ENCODE measurements around the gene TASOR2. TPM values are rescaled to one million over a fixed set of nuclear protein-coding genes. Genes with fewer than 3 reads are reported as not detected.

Gene TASOR2
- total and polyA plus RNA-seq, 4 experiments from 2014 or later = 4.8 to 85.7 (median 42.5) TPM

GRCh38 chr10:5685764-5686240, 1.2 kb downstream of the TASOR2 start:
- CTCF ChIA-PET (ENCODE audit: partially characterized antibody) = no interaction called here
- intact Hi-C loops (cut with micrococcal nuclease) = loop anchor here (1.0 to 10.0 kb wide), 6 partner anchors 19 to 289 kb away; partner anchors contain the start of genes ASB13 and IL15RA

GRCh38 chr10:5688587-5688986, 3.9 kb downstream of the TASOR2 start:
- H3K27me3 ChIP-seq (ENCODE audit: insufficient read depth, low read length) = no peaks in the 10 kb centered on the region
- no peaks in the 10 kb centered on the region for H3K27me3 Mint-ChIP-seq
- H3K27ac Mint-ChIP-seq = peak overlapping the region in 1 of 7 donors; percentile 7
- H3K4me3 ChIP-seq (ENCODE audit: low read length in 2 of 2) = no peak overlapping the region
- ChIA-PET POLR2A (ENCODE audit: partially characterized antibody) (interaction anchor here (0.6 to 1.4 kb wide), 2 partner anchors 190 to 201 kb away, joined by 3 read pairs; partner anchors contain the start of genes ANKRD16 and FBH1), CTCF (ENCODE audit: partially characterized antibody) (interaction anchor here (0.7 to 1.1 kb wide), 5 partner anchors 10 to 126 kb away, joined by 3 to 4 read pairs (median 4); no protein-coding TSS in a partner anchor)
- peak overlapping the region in 2 of 8 donors; percentile 2 to 31 for H3K4me3 Mint-ChIP-seq
- intact Hi-C loops (cut with micrococcal nuclease) = loop anchor here (10.0 kb wide), 2 partner anchors 86 to 286 kb away; partner anchors contain the start of gene IL15RA
- H3K27ac ChIP-seq (ENCODE audit: low read depth, low read length) = no peak overlapping the region
- H3K9me3 ChIP-seq (ENCODE audit: control insufficient read depth in 1 of 2, low read length in 2 of 2) = no peaks in the 10 kb centered on the region
- DNase-seq = no peak
- H3K4me1 ChIP-seq (ENCODE audit: insufficient read depth, low read length) = peaks cover 82% of the 10 kb centered on the region
- peaks cover 37 to 82% (median 63%) of the 10 kb centered on the region in 4 donors for H3K4me1 Mint-ChIP-seq
- H3K9me3 Mint-ChIP-seq = no peaks in the 10 kb centered on the region
- H3K36me3 ChIP-seq (ENCODE audit: insufficient read depth, low read length) = no peaks in the 10 kb centered on the region
- peaks cover 4 to 14% of the 10 kb centered on the region in 2 donors for H3K36me3 Mint-ChIP-seq

More at GRCh38 chr10:5685764-5686240, 1.2 kb downstream of the TASOR2 start:
- Mint-ChIP-seq H3K36me3 (peaks cover 4 to 14% of the 10 kb centered on the region in 2 donors), H3K4me1 (peaks cover 25 to 65% (median 45%) of the 10 kb centered on the region in 4 donors), H3K9me3 (no peaks in the 10 kb centered on the region), H3K27me3 (no peaks in the 10 kb centered on the region), H3K27ac (peak overlapping the region; percentile 94 to 99 (median 97)), H3K4me3 (peak overlapping the region; percentile 94 to 99 (median 98))
- H3K27me3 ChIP-seq (ENCODE audit: insufficient read depth, low read length) = no peaks in the 10 kb centered on the region
- H3K4me3 ChIP-seq (ENCODE audit: low read length in 2 of 2) = peak overlapping the region; percentile 76 to 83
- POLR2A ChIA-PET (ENCODE audit: partially characterized antibody) = interaction anchor here (2.1 to 2.6 kb wide), 3 partner anchors 21 to 128 kb away, joined by 6 to 16 read pairs (median 6); partner anchors contain the start of gene GDI2
- no peaks in the 10 kb centered on the region for H3K9me3 ChIP-seq (ENCODE audit: control insufficient read depth in 1 of 2, low read length in 2 of 2)
- peaks cover 55% of the 10 kb centered on the region for H3K4me1 ChIP-seq (ENCODE audit: insufficient read depth, low read length)
- peak in 1 of 5 donors; percentile 13 for DNase-seq
- H3K36me3 ChIP-seq (ENCODE audit: insufficient read depth, low read length) = no peaks in the 10 kb centered on the region
- H3K27ac ChIP-seq (ENCODE audit: low read depth, low read length) = peak overlapping the region; percentile 97

- Mint-ChIP-seq H3K9me3 (no peaks in the 10 kb centered on the region), H3K27me3 (no peaks in the 10 kb centered on the region), H3K27ac (peak overlapping the region in 2 of 7 donors; percentile 12 to 32), H3K4me1 (peaks cover 39 to 90% (median 66%) of the 10 kb centered on the region in 4 donors), H3K36me3 (peaks cover 4% of the 10 kb centered on the region in 2 donors), H3K4me3 (peak overlapping the region in 4 of 8 donors; percentile 24 to 72 (median 38))
- DNase-seq = no peak
- Histone ChIP-seq H3K27me3 (ENCODE audit: insufficient read depth, low read length) (no peaks in the 10 kb centered on the region), H3K4me3 (ENCODE audit: low read length in 2 of 2) (no peak overlapping the region), H3K27ac (ENCODE audit: low read depth, low read length) (no peak overlapping the region), H3K36me3 (ENCODE audit: insufficient read depth, low read length) (no peaks in the 10 kb centered on the region), H3K9me3 (ENCODE audit: control insufficient read depth in 1 of 2, low read length in 2 of 2) (no peaks in the 10 kb centered on the region), H3K4me1 (ENCODE audit: insufficient read depth, low read length) (peaks cover 81% of the 10 kb centered on the region)
- intact Hi-C loops (cut with micrococcal nuclease) = loop anchor here (2.0 to 10.0 kb wide), 3 partner anchors 36 to 393 kb away; partner anchors contain the start of gene RBM17
- POLR2A ChIA-PET (ENCODE audit: partially characterized antibody) = no interaction called here
- CTCF ChIA-PET (ENCODE audit: partially characterized antibody) = interaction anchor here (1.2 to 2.0 kb wide), 6 partner anchors 8 to 181 kb away, joined by 3 to 8 read pairs (median 4); no protein-coding TSS in a partner anchor
Measured at GRCh38 chr10:5691786-5692185, 7.1 kb downstream of the TASOR2 start.

DNA sequence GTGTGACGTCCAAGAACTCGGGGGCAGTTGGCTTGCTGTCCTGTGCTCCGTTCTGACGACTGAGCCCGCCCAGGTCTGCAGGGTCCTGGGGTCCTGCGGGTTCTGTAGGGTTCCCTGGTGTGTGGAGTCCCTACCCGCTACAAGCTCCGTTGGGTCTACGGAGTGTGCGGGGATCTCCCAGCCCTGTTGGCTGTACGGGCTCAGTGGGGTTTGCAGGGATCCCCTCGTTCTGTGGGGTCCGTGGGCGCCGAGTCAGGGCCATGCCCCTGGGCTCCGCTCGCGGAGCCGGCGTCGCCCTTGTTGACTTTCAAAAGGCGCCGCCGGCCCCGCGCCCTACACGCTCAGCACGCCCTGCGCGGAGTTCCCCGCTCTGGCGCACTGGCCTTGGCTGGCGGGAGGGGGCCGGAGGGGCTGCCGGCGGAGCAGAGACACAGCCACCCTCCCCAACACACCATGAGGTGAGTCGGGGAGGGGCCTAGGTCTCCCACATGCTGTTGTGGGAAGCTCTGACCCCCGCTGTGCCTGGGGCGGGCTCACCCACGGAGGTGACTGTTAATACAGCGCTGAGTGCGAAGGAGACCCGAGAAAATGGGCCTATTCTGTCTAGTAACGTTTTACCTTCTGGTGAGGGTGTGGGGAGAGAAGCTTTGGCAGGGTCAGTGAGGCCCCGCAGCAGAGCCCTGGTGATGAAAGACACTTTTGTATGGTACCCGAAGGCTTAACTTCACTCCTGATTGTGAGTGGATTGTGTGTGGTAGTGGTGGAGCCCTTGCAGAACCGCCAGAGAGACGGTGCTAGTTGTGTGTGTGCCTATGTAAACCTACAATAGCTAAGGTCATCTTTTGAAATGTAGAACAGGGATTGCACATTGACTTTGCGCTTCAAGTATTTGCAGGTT, 8.1 kb downstream of the TASOR2 start:
- H3K4me1 Mint-ChIP-seq = peaks cover 45 to 90% (median 68%) of the 10 kb centered on the region in 4 donors

DNA sequence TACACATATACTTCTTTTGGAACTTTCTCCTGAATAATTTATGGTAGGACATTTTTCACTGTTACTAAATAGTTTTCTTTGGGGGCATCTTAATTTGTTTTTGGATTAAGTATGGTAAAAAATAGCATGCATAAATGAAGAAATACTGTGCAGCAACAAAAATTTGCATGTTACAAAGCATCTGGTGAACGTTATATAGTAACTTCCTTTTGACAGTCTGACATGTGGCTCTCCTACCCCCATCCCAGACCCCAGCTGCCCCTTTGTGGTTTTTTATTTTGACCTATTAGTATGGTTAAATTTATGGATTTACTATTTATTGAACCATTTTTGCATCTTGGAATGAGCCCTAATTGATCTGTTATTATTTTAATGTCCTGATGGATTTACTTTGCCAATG, 9.9 kb downstream of the TASOR2 start:
- H3K4me3 ChIP-seq (ENCODE audit: low read length in 2 of 2) = no peak overlapping the region
- intact Hi-C loops (cut with micrococcal nuclease) = loop anchor here (5.0 to 10.0 kb wide), 2 partner anchors 33 to 390 kb away; partner anchors contain the start of gene RBM17
- no peaks in the 10 kb centered on the region for H3K27me3 ChIP-seq (ENCODE audit: insufficient read depth, low read length)
- Mint-ChIP-seq H3K36me3 (no peaks in the 10 kb centered on the region), H3K4me3 (peak overlapping the region in 1 of 8 donors; percentile 7), H3K9me3 (no peaks in the 10 kb centered on the region), H3K27me3 (no peaks in the 10 kb centered on the region), H3K27ac (no peak overlapping the region), H3K4me1 (peaks cover 43 to 71% (median 60%) of the 10 kb centered on the region in 4 donors)
- H3K4me1 ChIP-seq (ENCODE audit: insufficient read depth, low read length) = peaks cover 78% of the 10 kb centered on the region
- H3K36me3 ChIP-seq (ENCODE audit: insufficient read depth, low read length) = no peaks in the 10 kb centered on the region
- H3K9me3 ChIP-seq (ENCODE audit: control insufficient read depth in 1 of 2, low read length in 2 of 2) = no peaks in the 10 kb centered on the region
- H3K27ac ChIP-seq (ENCODE audit: low read depth, low read length) = no peak overlapping the region
- ChIA-PET CTCF (ENCODE audit: partially characterized antibody) (no interaction called here), POLR2A (ENCODE audit: partially characterized antibody) (no interaction called here)
- no peak for DNase-seq

More for the DNA sequence above, 8.1 kb downstream of the TASOR2 start:
- H3K4me3 ChIP-seq (ENCODE audit: low read length in 2 of 2) = peak overlapping the region in 1 of 2 donors; percentile 51
- POLR2A ChIA-PET (ENCODE audit: partially characterized antibody) = interaction anchor here (0.7 to 1.3 kb wide), 3 partner anchors 9 to 121 kb away, joined by 3 to 5 read pairs (median 4); partner anchors contain the start of gene GDI2
- peak overlapping the region; percentile 9 to 77 (median 64) for H3K27ac Mint-ChIP-seq
- no peaks in the 10 kb centered on the region for H3K36me3 ChIP-seq (ENCODE audit: insufficient read depth, low read length)
- peak; percentile 47 to 80 (median 53) for DNase-seq
- intact Hi-C loops (cut with micrococcal nuclease) = loop anchor here (2.0 to 10.0 kb wide), 3 partner anchors 35 to 392 kb away; partner anchors contain the start of gene RBM17
- H3K4me1 ChIP-seq (ENCODE audit: insufficient read depth, low read length) = peaks cover 80% of the 10 kb centered on the region
- H3K4me3 Mint-ChIP-seq = peak overlapping the region; percentile 63 to 91 (median 76)
- H3K9me3 ChIP-seq (ENCODE audit: control insufficient read depth in 1 of 2, low read length in 2 of 2) = no peaks in the 10 kb centered on the region
- CTCF ChIA-PET (ENCODE audit: partially characterized antibody) = interaction anchor here (0.7 to 2.0 kb wide), 7 partner anchors 9 to 184 kb away, joined by 3 to 8 read pairs (median 4); no protein-coding TSS in a partner anchor
- peaks cover 4% of the 10 kb centered on the region in 2 donors for H3K36me3 Mint-ChIP-seq
- no peaks in the 10 kb centered on the region for H3K9me3 Mint-ChIP-seq
- peak overlapping the region; percentile 22 for H3K27ac ChIP-seq (ENCODE audit: low read depth, low read length)
- H3K27me3 ChIP-seq (ENCODE audit: insufficient read depth, low read length) = no peaks in the 10 kb centered on the region
- H3K27me3 Mint-ChIP-seq = no peaks in the 10 kb centered on the region

- Mint-ChIP-seq H3K4me1 (peaks cover 40 to 49% (median 44%) of the 10 kb centered on the region in 4 donors), H3K36me3 (no peaks in the 10 kb centered on the region), H3K27ac (peak overlapping the region in 3 of 7 donors; percentile 8 to 9 (median 9)), H3K4me3 (no peak overlapping the region), H3K9me3 (no peaks in the 10 kb centered on the region), H3K27me3 (no peaks in the 10 kb centered on the region)
- Histone ChIP-seq H3K4me3 (ENCODE audit: low read length in 2 of 2) (no peak overlapping the region), H3K36me3 (ENCODE audit: insufficient read depth, low read length) (no peaks in the 10 kb centered on the region), H3K27ac (ENCODE audit: low read depth, low read length) (no peak overlapping the region), H3K9me3 (ENCODE audit: control insufficient read depth in 1 of 2, low read length in 2 of 2) (no peaks in the 10 kb centered on the region), H3K4me1 (ENCODE audit: insufficient read depth, low read length) (peaks cover 81% of the 10 kb centered on the region), H3K27me3 (ENCODE audit: insufficient read depth, low read length) (no peaks in the 10 kb centered on the region)
- intact Hi-C loops (cut with micrococcal nuclease) = loop anchor here (10.0 kb wide), 1 partner anchor 387 kb away; the partner anchor contains the start of gene RBM17
- ChIA-PET POLR2A (ENCODE audit: partially characterized antibody) (no interaction called here), CTCF (ENCODE audit: partially characterized antibody) (no interaction called here)
- no peak for DNase-seq
Measured at GRCh38 chr10:5697342-5697741, 12.7 kb downstream of the TASOR2 start.
